ENCODE measurements around the gene ZDHHC5. TPM values are rescaled to one million over a fixed set of nuclear protein-coding genes. Genes with fewer than 3 reads are reported as not detected.

Gene ZDHHC5
- total RNA-seq, 1 experiment from 2014 or later = 65.2 TPM

- no peak overlapping the region for H2BK5ac ChIP-seq (ENCODE audit: insufficient read length, low read length)
- no peak overlapping the region for H3K18ac ChIP-seq (ENCODE audit: insufficient read length, low read depth, low read length)
- H4K5ac ChIP-seq (ENCODE audit: insufficient read length, low read depth, low read length) = no peak overlapping the region
- H2BK120ac ChIP-seq (ENCODE audit: low read depth, low read length, poor library complexity, severe bottlenecking) = no peak overlapping the region
- no peak overlapping the region for H3K14ac ChIP-seq (ENCODE audit: insufficient read depth, low read length)
- H3K27ac Mint-ChIP-seq = no peak overlapping the region
- WGBS (ENCODE audit: extremely low coverage, insufficient read length, low lambda C conversion rate) = no CpG with 5 or more reads among the region's 8 CpGs
- no peak overlapping the region for H3K4me2 ChIP-seq (ENCODE audit: insufficient read depth, insufficient read length, low read length)
- H3T11ph ChIP-seq (ENCODE audit: low read length) = no peak overlapping the region
- no peak overlapping the region for H3K27ac ChIP-seq (ENCODE audit: insufficient read length, low read depth, low read length)
- H3K4ac ChIP-seq (ENCODE audit: low read depth, low read length) = no peak overlapping the region
- H3K4me3 Mint-ChIP-seq = no peak overlapping the region
- peaks cover 6 to 10% of the 10 kb centered on the region in 2 experiments; a peak in 4 of 5 replicates for H3K9me3 Mint-ChIP-seq
- peaks cover 4% of the 10 kb centered on the region for H3K4me1 ChIP-seq (ENCODE audit: insufficient read depth, low read length)
- no peak overlapping the region for H2BK12ac ChIP-seq (ENCODE audit: insufficient read length, low read depth, low read length)
- no peaks in the 10 kb centered on the region for H3K27me3 ChIP-seq (ENCODE audit: insufficient read depth, low read length)
- H3K79me1 ChIP-seq (ENCODE audit: insufficient read depth, low read depth, low read length, poor library complexity, severe bottlenecking) = no peaks in the 10 kb centered on the region
- H2AK5ac ChIP-seq (ENCODE audit: insufficient read length, low read length) = no peak overlapping the region
- H4K91ac ChIP-seq (ENCODE audit: insufficient read length, low read depth, low read length) = no peak overlapping the region
- H4K20me1 ChIP-seq (ENCODE audit: control insufficient read depth, insufficient read depth, insufficient read length) = no peaks in the 10 kb centered on the region
- no peak overlapping the region for H3K23ac ChIP-seq (ENCODE audit: insufficient read length, low read depth, low read length)
- no peak overlapping the region for H3K56ac ChIP-seq (ENCODE audit: insufficient read length, low read depth, low read length)
- no peak for DNase-seq
- peaks cover 19 to 24% of the 10 kb centered on the region in 2 experiments for H3K4me1 Mint-ChIP-seq
- no peak overlapping the region for H2BK20ac ChIP-seq (ENCODE audit: low read depth, low read length, poor library complexity, severe bottlenecking)
- H3K9me3 ChIP-seq (ENCODE audit: control insufficient read depth, low read depth, low read length) = no peaks in the 10 kb centered on the region
- H4K8ac ChIP-seq (replicated peaks; ENCODE audit: insufficient read length, low read depth, low read length) = no peak overlapping the region
- peaks cover 28% of the 10 kb centered on the region for H3K27me3 Mint-ChIP-seq (ENCODE audit: low read depth)
- H3K36me3 Mint-ChIP-seq (ENCODE audit: insufficient read depth in 1 of 3, low read depth in 3 of 3) = peaks cover 9 to 14% (median 10%) of the 10 kb centered on the region in 3 experiments; a peak in 6 of 7 replicates
- H2BK15ac ChIP-seq (ENCODE audit: low read depth, low read length) = no peak overlapping the region
- peaks cover 7% of the 10 kb centered on the region for H3K23me2 ChIP-seq (ENCODE audit: insufficient read length, low read depth, low read length, poor library complexity, severe bottlenecking)
- H3K79me2 ChIP-seq (ENCODE audit: insufficient read depth, low read length) = peaks cover 4% of the 10 kb centered on the region; the same call in 1 of the 2 replicates
- no peak for TF ChIP-seq CTCF (conservative IDR thresholded peaks at IDR 0.05)
- H2AFZ ChIP-seq (ENCODE audit: low read length) = no peak overlapping the region
- no peak overlapping the region for H3K9ac ChIP-seq (ENCODE audit: extremely low read depth, insufficient read length, low read length)
Measured at GRCh38 chr11:57635246-57635645, 32.7 kb upstream of the ZDHHC5 start.

Data from H9 (cell line).